ENCODE measurements around the gene RBP4.

RBP4 gene

DNA sequence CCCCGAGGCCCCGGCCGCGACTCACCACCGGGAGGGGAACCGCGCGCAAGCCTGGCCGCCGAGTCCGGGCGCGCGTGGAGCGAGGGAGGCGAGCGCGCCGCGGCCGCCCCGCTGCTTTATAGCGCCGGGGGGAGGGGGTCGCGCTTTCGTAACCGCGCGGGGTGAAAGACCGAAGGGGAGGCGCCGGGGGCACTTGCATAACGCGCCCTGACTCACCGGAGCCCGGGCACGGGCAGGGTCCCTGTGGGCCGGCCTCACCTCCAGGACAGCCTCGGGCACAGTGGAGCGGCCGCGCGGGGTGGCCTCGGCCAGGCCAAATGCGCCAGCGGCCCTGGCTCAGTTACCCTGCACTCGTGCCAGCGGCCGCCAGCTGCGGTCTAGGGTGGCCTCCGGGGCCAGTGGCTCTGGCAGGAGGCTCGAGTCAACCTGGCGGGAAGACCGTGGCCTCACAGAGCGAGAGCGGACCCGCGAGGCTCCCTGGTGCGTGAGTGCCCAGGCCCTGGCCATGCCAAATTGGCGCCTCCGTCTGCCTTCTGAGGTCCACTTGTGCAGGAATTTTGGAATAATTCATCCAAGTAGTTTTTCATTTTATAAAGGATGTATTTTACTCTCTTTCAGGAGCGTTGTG is at the start of gene RBP4:
RBP4 (minus strand) TSS at position 90 of the 628 bp plus-strand sequence. CDS start 207 bp downstream, outside the sequence.
- DNase-seq (ENCODE audit: low spot score): no peak

DNA sequence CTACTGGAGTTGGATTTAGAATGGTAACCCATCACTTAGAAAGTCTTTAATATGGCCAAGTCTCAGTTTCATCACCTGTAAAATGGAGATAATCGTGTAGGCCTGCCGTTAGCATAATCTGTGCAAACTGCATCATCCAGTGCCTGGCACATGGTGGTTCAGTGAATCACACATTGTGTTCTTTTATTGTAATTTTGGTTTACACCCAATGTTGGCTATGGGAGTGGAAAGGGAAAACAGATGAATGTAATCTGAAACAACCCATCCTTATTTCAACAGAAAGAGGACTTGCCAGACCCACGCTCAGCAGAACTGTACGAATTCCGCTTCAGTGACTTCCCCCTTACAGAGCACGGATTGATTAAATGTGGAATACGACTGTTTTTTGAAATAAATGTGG is 38.8 kb upstream of the RBP4 start:
- DNase-seq (ENCODE audit: low spot score): no peak

DNA sequence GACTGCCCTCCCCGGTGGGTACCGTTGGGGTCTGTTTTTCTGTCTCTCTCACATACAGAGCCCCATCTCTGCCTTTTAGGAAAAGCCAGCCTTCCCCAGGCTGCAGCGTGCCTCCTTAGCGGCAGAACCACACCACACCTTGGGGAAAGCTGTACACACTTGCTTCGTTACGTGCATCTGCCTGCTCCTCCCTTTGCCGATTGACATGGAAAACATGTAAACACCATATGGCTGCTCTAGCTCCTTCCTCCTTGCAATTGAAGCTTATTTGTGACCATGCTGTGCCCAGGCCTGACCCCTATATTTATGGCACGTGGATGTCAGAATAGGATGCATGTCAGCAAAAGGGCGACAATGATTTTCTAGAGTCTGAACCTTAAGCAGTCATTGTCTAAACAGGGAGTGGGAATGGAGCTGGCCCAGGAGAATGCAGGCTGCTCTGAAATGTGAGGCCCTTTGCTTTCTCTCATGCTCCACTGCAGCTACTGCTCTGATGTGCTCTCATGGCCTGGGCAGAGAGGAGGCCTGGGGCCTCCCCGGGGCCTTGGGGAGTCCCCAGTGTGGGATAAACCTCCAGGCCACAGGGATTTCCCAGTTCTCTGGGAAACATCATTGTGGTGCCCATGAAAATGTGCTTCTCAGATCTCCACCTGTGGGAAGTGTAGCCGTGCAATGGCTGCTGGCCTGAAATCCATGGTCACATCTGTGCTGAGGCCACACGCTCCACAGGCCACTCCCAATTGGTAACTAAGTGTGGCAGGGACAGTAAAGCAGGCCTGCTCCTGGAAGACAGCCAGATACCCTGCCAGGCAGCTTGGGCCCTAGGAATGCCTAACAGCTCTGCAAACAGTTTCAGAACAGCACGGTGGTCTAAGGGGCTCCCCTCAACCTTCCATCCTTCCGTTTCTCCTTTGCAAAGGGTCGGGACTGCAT is 29.9 kb upstream of the RBP4 start:
- DNase-seq (ENCODE audit: low spot score): no peak

DNA sequence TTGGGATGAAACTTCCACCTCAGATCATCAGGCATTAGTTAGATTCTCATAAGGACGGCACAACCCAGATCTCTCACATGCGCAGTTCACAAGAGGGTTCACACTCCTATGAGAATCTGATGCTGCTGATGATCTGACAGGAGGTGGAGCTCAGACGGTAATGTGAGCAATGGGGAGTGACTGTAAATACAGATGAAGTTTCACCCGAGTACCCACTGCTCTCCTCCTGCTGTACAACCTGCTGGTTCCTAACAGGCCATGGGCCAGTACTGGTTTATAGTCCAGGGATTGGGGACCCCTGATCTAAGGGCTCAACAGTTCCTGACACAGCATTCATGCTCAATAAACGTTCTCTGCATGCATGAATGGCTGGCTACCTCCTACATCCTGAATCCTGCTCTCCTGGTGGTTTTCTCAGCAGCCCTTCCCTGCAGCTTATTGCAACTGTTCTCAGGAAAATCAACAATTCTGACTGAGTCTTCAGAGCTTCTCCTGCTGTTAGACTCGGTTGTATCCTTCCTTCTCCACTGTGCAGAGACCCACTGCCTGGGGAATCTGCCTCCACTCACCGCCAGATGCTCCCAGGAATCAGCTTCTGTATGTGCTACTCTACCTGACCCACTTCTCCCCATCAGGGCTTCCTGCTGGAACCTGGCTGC is 28.7 kb upstream of the RBP4 start:
- no peak for DNase-seq (ENCODE audit: low spot score)

DNA sequence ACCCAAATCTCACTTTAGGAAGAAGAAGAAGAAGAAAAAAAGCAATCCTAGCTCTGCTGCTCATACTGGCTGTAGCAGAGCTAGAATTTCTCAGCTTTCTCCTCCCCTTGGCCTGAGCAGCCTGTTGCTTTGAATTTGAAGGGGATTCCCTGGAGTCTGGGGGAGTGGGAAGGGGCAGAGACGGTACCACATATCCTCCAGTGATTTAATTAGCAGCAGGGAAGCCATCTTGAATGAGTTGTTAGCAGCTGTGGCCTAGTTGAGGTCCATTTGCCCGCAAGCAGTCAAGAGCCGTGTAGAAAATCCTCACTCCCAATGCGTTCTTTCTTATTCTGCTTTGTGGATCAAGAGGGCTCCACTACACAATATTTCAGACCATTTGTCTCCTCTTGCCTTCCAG is 27.8 kb upstream of the RBP4 start:
- no peak for DNase-seq (ENCODE audit: low spot score)

DNA sequence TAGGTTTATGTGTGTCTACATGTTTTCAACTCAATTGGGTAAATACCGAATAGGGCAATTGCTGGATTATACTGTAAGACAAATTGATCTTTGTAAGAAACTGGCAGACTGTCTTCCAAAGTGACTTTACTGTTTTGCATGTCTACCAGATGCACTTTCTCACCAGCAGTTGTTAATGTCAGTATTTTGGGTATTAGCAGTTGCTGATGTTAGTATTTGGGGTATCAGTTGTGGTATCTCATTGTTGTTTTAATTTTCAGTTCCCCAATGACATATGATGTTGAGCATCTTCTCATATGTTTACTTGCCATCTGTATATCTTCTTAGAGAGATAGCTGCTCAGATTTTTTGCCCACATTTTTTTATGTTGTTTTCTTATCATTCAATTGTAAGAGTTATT is 21.9 kb upstream of the RBP4 start:
- no peak for DNase-seq (ENCODE audit: low spot score)

DNA sequence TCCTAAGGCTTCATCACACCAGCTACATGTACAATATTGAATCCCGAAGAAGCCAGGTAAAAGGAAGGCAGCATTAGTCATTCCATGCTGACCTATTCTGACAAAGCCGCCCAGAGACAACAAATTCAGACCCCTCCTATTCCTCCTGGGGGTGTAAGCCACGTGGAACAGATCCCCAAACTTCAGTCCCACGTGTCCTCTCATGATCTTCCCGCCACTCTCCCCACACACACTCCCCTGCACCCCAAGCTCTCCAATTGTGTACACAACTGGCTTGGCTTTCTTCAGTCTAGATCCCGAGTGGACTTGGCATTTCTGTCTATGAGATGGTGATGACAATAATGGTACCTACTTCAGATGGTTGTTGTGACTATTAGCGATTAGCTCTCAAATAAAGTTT is 19.9 kb upstream of the RBP4 start:
- no peak for DNase-seq (ENCODE audit: low spot score)

DNA sequence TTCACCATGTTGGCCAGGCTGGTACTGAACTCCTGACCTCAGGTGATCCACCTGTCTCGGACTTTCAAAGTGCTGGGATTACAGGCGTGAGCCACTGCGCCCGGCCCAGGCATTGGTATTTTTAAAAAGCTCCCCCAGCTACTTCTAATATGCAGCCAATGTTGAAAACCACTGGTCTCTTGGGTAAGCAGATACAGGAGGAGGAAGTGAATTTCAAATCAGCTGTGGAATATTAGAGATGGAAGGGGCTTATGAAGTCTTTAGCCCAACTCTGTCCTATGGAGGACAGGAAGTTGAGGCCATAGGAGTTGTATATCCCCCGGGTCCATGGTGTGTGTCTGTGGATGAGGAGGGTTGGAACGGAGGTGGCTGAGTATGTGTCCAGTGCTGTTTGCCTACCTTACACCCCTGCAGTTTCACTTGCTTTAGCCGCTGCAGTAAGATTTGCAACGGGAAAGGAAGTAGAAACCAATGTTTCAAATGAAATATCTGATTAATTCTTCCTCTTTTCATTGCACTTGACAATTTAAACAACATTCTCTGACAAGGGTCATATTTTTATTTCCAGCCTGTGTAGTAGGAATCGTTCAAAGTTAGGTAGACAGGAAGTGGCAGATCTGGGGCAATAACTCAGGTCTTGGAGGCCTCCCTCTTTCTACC is 14.7 kb upstream of the RBP4 start:
- DNase-seq (ENCODE audit: low spot score): no peak

DNA sequence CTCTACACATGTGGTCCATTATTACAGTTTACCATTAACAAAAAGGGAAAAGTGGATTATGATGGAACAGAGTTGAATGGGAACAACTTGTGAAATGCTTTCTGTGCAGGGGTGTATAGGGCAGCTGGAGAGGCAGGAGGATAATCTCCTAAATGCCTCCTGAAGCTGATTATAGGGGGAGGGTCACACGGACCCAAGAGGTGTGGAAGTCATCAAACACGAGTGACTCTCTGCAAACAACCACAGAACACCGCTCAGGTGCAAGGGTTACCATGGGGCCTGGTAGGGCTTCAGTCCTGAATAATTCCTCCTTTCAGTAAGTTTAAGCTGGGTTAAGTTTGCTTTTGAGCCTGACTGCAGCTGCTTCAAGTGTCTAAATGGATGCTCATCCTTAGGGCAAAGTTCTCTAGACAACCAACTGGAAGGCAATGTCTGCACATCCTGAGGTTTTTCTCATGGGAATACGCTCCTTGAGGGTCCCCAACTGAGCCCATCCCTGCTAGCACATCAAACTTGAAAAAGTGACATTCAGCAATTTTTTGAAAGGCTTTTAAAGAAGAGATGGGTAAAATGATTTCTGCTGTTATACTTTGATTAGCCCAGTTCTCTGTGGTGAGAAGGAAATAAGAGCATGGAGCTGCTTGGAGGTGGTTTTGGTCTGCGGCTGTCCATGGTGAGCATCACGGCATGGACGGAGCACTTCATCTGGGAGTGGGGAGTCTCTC is 13.2 kb upstream of the RBP4 start:
- no peak for DNase-seq (ENCODE audit: low spot score)

DNA sequence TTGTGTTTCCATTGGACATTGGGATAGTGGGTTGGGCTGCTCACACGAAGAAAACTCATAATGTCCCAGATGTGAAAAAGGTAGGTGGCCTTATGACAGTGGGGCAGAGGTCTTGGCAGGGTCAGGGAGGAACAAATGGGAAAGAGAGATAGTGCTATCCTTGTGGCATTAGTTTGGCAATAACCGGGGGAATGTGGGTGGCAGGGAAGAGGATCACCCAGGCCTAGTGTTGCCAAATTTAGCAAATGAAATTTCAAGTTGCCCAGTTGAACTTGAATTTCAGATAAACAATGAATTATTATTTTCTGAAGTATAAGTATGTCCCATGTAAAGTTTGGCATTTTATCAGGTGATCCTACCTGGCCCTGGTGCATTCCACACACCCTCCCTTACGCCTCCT is 12.1 kb upstream of the RBP4 start:
- no peak for DNase-seq (ENCODE audit: low spot score)

DNA sequence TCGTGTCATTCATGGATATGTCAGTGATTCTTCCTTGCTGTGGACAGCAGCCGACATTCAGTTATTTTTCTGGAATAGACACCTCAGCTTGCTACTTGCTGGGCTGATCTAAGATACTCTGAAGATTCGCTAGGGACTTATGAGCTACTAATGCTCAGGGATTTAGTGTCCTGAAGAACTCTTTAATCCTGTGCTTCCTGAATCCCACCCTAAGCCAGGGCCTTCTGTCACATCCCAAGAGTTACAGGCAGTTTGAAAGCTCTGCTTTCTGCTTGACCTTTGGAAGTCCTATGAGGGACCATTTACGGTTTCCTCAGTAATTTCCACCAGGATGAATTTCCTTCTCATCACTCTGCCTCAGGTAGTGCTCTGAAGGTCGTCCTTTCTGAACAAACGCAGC is 11.3 kb upstream of the RBP4 start, which contains the start of gene PDE6C:
PDE6C (plus strand) TSS at position 227 of the 400 bp plus-strand sequence. CDS start 189 bp downstream, outside the sequence.
- no peak for DNase-seq (ENCODE audit: low spot score)

DNA sequence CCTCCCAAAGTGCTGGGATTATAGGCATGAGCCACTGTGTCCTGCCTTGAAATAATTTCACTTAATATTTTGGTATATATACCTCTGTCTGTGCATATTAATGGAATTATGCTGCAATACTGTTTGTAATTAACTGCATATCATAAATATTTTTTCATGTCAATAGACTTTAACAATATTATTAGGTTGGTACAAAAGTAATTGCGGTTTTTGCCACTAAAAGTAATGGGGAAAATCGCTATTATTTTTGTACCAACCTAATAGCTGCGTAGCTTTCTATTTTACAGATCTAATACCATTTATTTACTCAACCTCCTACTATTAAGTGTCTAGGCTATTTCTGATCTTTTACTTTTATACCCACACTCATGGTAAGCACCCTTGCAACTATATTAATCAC is 7.4 kb upstream of the RBP4 start:
- DNase-seq (ENCODE audit: low spot score): no peak

DNA sequence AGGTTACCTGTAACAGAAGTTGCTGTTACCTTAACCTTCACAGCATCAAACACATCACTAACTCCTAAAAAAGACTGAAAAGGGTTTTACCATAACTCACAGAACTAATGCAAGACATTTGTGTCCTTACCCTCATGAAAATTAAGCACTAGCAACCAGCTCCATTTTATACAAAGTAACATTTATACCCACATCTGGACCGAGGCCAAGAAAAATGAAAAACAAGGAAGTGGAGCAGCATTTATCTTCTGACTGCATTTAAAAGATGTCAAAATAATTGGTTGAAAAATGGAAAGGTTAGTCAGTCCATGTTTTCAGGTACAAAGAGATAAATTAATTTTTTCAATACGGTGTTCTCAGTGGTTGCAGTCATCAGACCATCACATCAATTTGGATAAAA is 3.1 kb upstream of the RBP4 start:
- DNase-seq (ENCODE audit: low spot score): no peak

DNA sequence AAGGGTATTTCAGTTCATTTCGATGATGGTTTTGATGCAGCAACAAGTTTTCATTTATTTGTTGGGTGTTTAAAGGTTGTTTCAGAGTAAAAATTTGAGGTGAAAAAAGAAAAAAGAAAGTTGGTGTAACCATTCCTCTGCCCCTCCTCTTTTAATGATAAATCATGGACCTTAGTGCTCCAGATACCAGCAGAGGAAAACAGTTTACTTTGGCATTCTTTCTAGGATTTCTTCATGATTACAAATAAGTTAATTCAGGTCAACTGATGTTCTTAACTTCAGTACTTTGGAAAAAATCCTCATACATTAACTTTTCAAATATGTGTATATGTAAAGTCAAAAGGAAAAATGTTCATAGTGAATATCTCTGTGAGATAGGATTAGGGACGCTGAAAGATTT is 2.0 kb upstream of the RBP4 start:
- DNase-seq (ENCODE audit: low spot score): no peak

DNA sequence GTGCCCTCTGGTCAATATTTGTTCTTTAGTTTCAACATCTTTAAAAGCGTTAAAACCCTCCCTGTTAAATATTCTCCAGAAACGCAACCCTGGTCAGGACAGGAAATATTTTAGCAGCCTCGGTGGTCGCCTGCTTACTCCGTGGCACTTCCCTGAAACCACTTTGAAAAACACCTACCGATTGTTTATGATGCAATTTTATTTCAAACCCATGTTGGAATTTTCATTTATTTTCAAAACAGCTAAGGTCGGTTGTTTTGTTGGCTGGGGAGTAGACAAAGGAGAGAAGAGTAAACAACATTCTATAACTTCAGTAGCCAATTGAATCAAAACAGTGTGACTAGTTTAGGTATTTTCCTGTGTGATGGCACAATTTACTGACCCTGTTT is 733 bp upstream of the RBP4 start:
- DNase-seq (ENCODE audit: low spot score): no peak

DNA sequence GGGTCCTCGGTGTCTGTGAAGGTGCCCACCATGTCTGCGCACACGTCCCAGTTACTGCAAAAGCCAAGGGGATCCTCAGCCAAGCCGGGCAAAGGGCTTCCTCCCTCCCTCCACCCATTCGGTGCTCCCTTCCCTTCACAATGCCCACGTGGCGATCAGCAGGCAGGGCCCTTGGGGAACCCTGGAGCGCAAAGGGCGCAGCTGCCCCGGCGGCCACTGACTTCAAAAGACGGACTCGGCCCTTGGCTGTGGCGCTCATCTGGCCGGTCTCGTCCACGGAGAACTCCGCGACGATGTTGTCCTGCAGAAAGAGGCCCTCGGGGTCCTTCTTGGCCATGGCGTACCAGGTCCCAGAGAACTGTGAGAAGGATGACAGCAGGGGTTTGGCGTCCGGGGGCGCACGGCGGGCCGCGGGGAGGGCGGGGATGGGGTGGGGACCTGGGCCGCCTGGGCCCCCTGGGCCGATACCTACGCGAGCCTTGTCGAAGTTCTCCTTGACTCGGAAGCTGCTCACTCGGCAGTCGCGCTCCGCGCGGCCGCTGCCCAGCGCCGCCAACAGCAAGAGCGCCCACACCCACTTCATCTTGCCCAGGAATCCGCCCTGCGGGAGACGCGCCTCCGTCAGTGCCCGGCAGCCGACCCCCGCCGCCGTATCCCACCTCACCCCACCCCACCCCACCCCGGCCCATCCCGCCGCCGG is 439 bp downstream of the RBP4 start:
- DNase-seq (ENCODE audit: low spot score): no peak

DNA sequence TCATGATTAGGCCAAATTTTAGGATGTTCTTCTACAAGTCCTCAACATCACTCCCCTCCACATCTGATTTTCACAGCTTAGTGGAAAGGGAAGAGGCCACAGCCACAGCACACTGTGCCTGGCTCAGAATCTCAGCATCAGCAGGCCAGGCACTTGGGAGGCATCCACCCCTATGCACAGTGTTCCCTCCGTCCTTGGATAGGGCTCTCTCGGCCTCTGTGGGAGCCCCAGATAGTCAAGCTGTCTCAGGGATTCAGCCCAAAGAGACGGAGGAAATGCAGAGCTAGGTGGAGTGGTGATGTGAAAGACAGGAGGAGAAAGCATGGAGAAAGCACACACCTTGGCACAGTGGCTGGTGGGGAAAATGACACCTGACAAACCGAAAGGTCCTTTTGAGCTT is 1.3 kb downstream of the RBP4 start:
- DNase-seq (ENCODE audit: low spot score): no peak

DNA sequence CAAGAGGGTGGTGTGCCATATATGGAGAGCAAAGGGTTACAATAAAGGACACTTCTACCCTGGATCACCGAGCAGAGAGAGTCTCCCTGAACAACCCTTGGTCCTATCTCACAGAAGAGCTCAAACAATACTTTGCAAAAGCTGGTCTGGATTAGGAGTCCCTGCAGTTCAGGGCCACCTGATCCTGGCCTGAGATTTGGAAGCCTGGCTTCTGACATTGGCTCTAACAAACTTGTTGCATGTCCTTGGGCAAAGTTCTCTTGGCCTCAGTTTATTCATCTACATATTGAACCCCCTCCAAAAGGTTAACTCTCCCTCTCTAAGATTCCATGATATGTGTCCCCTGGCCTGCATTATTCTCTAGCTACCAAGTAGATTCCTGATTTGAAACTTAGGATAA is 1.7 kb downstream of the RBP4 start:
- DNase-seq (ENCODE audit: low spot score): no peak

DNA sequence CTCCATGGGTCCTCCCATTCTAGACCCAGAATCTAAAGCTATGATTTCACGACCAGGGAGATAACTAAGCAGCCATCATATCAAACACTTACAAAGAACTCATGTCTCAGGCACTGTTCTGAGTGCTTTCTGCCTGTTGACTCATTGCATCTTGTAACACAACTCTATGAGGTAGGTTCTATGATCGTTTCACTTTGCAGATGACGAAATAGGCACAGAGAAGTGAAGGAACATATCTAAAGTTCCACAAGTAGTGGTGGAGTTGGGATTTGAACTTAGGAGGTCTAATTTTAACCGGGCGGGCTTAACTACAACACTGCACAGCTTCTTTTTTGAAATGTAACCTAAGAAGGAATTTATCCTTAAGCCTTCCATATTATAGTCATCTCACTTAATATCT is 2.9 kb downstream of the RBP4 start:
- DNase-seq (ENCODE audit: low spot score): no peak

DNA sequence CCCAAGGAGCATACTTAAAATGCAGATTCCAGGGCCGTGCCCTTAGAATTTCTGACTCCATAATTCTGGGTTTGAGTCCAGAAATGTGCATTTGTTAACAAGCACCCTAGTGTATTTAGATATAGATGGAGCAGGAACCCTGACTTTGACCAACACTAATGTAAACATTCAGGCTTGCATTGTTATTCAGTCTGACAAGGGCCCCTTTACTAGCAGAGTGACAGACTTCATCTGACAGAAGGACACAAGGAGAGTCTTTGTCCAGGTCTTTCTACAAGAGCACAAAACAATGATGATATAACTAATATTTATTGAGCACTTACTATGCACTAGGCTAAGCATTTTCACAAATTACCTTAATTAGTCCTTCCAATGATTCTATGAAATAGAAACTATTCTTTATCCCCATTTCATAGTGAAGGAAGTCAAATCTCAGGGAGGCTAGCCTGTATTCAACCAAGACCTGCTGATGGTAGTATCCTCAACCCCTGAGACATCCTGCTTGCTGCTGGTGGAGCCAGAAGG is 3.9 kb downstream of the RBP4 start:
- no peak for DNase-seq (ENCODE audit: low spot score)

DNA sequence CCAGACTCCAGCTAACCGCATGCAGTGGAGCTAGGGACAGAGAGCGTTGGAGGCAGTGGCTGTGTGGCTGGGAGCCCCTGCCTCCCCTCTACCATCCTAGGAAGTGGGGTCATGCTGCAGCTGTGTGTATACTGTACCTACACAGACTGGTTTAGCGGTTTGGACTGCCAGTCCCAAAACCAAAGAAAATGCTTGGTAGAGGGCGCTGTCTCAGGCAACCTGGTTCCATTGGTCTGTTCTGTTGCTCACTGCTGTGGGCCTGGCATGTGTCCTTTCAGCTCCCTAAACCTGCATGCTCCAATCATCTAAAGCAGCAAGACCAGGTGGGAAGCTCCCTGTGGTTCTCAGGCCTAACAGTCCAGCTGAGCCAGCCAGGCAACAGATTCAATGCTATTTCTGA is 4.5 kb downstream of the RBP4 start:
- no peak for DNase-seq (ENCODE audit: low spot score)
